ENCODE results near the gene SCYL2. TPM values are rescaled to one million over a fixed set of nuclear protein-coding genes. Genes with fewer than 3 reads are reported as not detected.
"Not testable (repeated sequence)": the region's sequence is repeated elsewhere in the genome, so short reads cannot be mapped to it uniquely, and the experiment has no call there.

The SCYL2 gene
- polyA plus RNA-seq, 1 donor from 2014 or later: 101 TPM

DNA sequence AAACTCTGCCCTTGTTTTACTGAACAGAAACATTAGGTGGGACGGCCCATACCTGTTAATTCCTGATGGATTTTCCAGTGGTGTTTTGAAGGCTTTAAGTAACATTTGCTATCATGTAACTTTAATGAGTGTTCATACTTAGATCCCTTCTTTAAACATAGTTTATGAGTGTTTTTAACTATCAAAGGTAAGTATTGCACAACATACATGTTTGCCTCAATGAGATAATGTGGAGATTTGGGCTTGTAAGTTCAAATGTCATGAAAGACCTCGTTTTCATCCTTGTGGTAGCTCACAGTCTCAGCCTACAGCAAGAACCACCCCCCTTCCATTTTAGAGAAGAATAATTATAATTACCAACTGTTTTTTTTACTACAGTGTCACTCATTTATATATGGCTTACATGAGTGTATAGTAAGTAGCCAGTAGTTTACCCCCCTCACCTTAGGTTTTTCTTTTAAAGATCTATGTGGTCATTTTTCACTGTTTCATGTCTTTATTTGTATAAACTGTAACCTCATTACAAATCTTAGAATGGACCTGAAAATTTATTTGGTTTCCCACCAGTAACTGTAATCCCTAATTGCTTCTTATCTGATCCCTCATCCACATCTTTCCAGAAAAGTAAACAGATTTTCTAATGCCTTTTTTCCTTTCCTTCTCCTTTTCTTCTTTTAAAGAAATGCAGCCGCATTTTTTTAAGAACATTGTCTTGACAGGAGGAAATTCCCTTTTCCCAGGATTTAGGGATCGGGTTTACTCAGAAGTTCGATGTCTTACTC lies 47.5 kb upstream of the SCYL2 start:
- H3K79me2 ChIP-seq (replicated peaks; ENCODE audit: insufficient read depth, low read length): no peaks in the 10 kb centered on the region
- no peaks in the 10 kb centered on the region for H3K9me2 ChIP-seq (ENCODE audit: insufficient read depth, low read length)
- peaks cover 4% of the 10 kb centered on the region for H3K36me3 ChIP-seq (ENCODE audit: insufficient read depth, low read length)
- no peaks in the 10 kb centered on the region for H3K9me3 ChIP-seq (ENCODE audit: low read length)
- H3K27ac ChIP-seq (ENCODE audit: low read length): no peak overlapping the region
- H3K4me3 ChIP-seq (ENCODE audit: low read length): no peak overlapping the region
- TF ChIP-seq RAD21 (conservative IDR thresholded peaks at IDR 0.05): no peak
- no peak for TF ChIP-seq CTCF (IDR thresholded peaks at IDR 0.05; ENCODE audit: poor library complexity, severe bottlenecking)
- no peak for TF ChIP-seq REST (IDR thresholded peaks at IDR 0.05; ENCODE audit: borderline replicate concordance)
- TF ChIP-seq TAF1 (IDR thresholded peaks at IDR 0.05; ENCODE audit: low read depth): no peak
- no peak for TF ChIP-seq EP300 (conservative IDR thresholded peaks at IDR 0.05; ENCODE audit: poor library complexity, severe bottlenecking)
- no peak for TF ChIP-seq MXI1 (conservative IDR thresholded peaks at IDR 0.05; ENCODE audit: poor library complexity, severe bottlenecking)
- no peak for TF ChIP-seq SMC3 (conservative IDR thresholded peaks at IDR 0.05; ENCODE audit: poor library complexity)
- TF ChIP-seq POLR2AphosphoS5 (IDR thresholded peaks at IDR 0.05): no peak
- no peak for TF ChIP-seq EZH2 (IDR thresholded peaks at IDR 0.05; ENCODE audit: borderline replicate concordance, insufficient read depth, low read length, poor library complexity, severe bottlenecking)
- H3K27me3 ChIP-seq (ENCODE audit: insufficient read depth, low read depth, low read length): no peaks in the 10 kb centered on the region
- no peak overlapping the region for H2AFZ ChIP-seq (ENCODE audit: low read depth, low read length)
- no peak overlapping the region for H3K9ac ChIP-seq (ENCODE audit: low read length)
- H4K20me1 ChIP-seq (ENCODE audit: insufficient read depth): no peaks in the 10 kb centered on the region
- no peak overlapping the region for H3K4me2 ChIP-seq (ENCODE audit: low read length)
- H3F3A ChIP-seq (ENCODE audit: insufficient read depth, low read length, poor library complexity, severe bottlenecking): no peaks in the 10 kb centered on the region

GRCh38 chr12:100221523-100221922 lies 45.5 kb upstream of the SCYL2 start:
- Histone ChIP-seq H3K9me3 (ENCODE audit: low read length) (no peaks in the 10 kb centered on the region), H3F3A (ENCODE audit: insufficient read depth, low read length, poor library complexity, severe bottlenecking) (no peaks in the 10 kb centered on the region), H3K4me2 (ENCODE audit: low read length) (no peak overlapping the region), H3K9ac (ENCODE audit: low read length) (no peak overlapping the region), H3K27ac (ENCODE audit: low read length) (no peak overlapping the region), H3K9me2 (ENCODE audit: insufficient read depth, low read length) (no peaks in the 10 kb centered on the region), H3K4me3 (ENCODE audit: low read length) (no peak overlapping the region), H4K20me1 (ENCODE audit: insufficient read depth) (no peaks in the 10 kb centered on the region), H3K27me3 (ENCODE audit: insufficient read depth, low read depth, low read length) (no peaks in the 10 kb centered on the region), H3K36me3 (ENCODE audit: insufficient read depth, low read length) (no peaks in the 10 kb centered on the region), H3K79me2 (replicated peaks; ENCODE audit: insufficient read depth, low read length) (no peaks in the 10 kb centered on the region), H2AFZ (ENCODE audit: low read depth, low read length) (no peak overlapping the region)
- TF ChIP-seq EP300 (conservative IDR thresholded peaks at IDR 0.05; ENCODE audit: poor library complexity, severe bottlenecking): no peak
- TF ChIP-seq EZH2 (IDR thresholded peaks at IDR 0.05; ENCODE audit: borderline replicate concordance, insufficient read depth, low read length, poor library complexity, severe bottlenecking): no peak
- TF ChIP-seq CTCF (IDR thresholded peaks at IDR 0.05; ENCODE audit: poor library complexity, severe bottlenecking): no peak
- TF ChIP-seq MXI1 (conservative IDR thresholded peaks at IDR 0.05; ENCODE audit: poor library complexity, severe bottlenecking): no peak
- no peak for TF ChIP-seq TAF1 (IDR thresholded peaks at IDR 0.05; ENCODE audit: low read depth)

DNA sequence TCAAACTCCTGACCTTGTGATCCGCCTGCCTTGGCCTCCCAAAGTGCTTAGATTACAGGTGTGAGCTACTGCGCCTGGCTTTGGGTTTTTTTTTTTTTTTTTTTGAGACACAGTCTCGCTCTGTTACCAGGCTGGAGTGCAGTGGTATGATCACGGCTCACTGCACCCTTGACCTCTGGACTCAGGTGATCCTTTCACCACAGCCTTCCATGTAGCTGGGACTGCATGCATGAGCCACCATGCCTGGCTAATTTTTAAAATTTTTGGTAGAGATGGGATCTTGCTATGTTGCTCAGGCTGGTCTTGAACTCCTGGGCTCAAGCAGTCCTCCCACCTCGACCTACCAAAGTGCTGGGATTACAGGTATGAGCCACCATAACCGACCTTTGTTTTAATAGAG lies 44.8 kb upstream of the SCYL2 start:
- not testable (repeated sequence) for H3K27ac ChIP-seq (ENCODE audit: low read length); H3K79me2 ChIP-seq (replicated peaks; ENCODE audit: insufficient read depth, low read length); H3K9ac ChIP-seq (ENCODE audit: low read length); H3K27me3 ChIP-seq (ENCODE audit: insufficient read depth, low read depth, low read length); H2AFZ ChIP-seq (ENCODE audit: low read depth, low read length); H3K9me3 ChIP-seq (ENCODE audit: low read length); H3K4me3 ChIP-seq (ENCODE audit: low read length); H3F3A ChIP-seq (ENCODE audit: insufficient read depth, low read length, poor library complexity, severe bottlenecking); H4K20me1 ChIP-seq (ENCODE audit: insufficient read depth); H3K36me3 ChIP-seq (ENCODE audit: insufficient read depth, low read length); H3K9me2 ChIP-seq (ENCODE audit: insufficient read depth, low read length); H3K4me2 ChIP-seq (ENCODE audit: low read length)
